Measurements from ENCODE around the gene CASTOR2. TPM values are rescaled to one million over a fixed set of nuclear protein-coding genes. Genes with fewer than 3 reads are reported as not detected.
"Not testable (repeated sequence)": the region's sequence is repeated elsewhere in the genome, so short reads cannot be mapped to it uniquely, and the experiment has no call there.

The CASTOR2 gene
- total and polyA plus RNA-seq, 5 donors = 24.9 to 73.4 (median 52.2) TPM

- intact Hi-C loops (cut with DNase I) = no loop called here
- DNase-seq (no peak), ATAC-seq (no peak)
- no peaks in the 10 kb centered on the region for H3K27me3 ChIP-seq (ENCODE audit: control insufficient read depth, insufficient read depth)
- no peak overlapping the region for H3K4me3 ChIP-seq (ENCODE audit: low read length)
- WGBS = 91% methylated on average over 9 of the region's 9 CpGs
- peaks cover 4% of the 10 kb centered on the region for H3K4me1 ChIP-seq (ENCODE audit: control insufficient read depth, insufficient read depth, low read length)
- peak overlapping the region; percentile 83 for H3K27ac ChIP-seq (ENCODE audit: low read length)
- no peaks in the 10 kb centered on the region for H3K9me3 ChIP-seq (ENCODE audit: control insufficient read depth, low read length)
These were observed 90.7 kb downstream of the CASTOR2 start for GRCh38 chr7:75055155-75055554.

GRCh38 chr7:75055830-75056772, 91.6 kb downstream of the CASTOR2 start:
- Histone ChIP-seq H3K27me3 (ENCODE audit: control insufficient read depth, insufficient read depth) (no peaks in the 10 kb centered on the region), H3K27ac (ENCODE audit: low read length) (peak overlapping the region; percentile 83), H3K4me3 (ENCODE audit: low read length) (no peak overlapping the region), H3K9me3 (ENCODE audit: control insufficient read depth, low read length) (no peaks in the 10 kb centered on the region), H3K4me1 (ENCODE audit: control insufficient read depth, insufficient read depth, low read length) (peaks cover 4% of the 10 kb centered on the region)
- ATAC-seq (peak; percentile 74 to 81), DNase-seq (peak; percentile 30 to 71 (median 45))
- intact Hi-C loops (cut with DNase I) = no loop called here
- 57% methylated on average over 14 of the region's 14 CpGs for WGBS

- ATAC-seq (no peak), DNase-seq (peak in 1 of 3 donors; percentile 26)
- intact Hi-C loops (cut with DNase I) = no loop called here
- H3K27ac ChIP-seq (ENCODE audit: low read length) = no peak overlapping the region
- H3K4me1 ChIP-seq (ENCODE audit: control insufficient read depth, insufficient read depth, low read length) = peaks cover 4% of the 10 kb centered on the region
- 96% methylated on average over 15 of the region's 15 CpGs for WGBS
- no peaks in the 10 kb centered on the region for H3K9me3 ChIP-seq (ENCODE audit: control insufficient read depth, low read length)
- H3K4me3 ChIP-seq (ENCODE audit: low read length) = no peak overlapping the region
- H3K27me3 ChIP-seq (ENCODE audit: control insufficient read depth, insufficient read depth) = no peaks in the 10 kb centered on the region
These were observed 93.9 kb downstream of the CASTOR2 start for GRCh38 chr7:75058406-75058805.

GRCh38 chr7:75064291-75064690, 99.8 kb downstream of the CASTOR2 start:
- H3K9me3 ChIP-seq (ENCODE audit: control insufficient read depth, low read length) = no peaks in the 10 kb centered on the region
- intact Hi-C loops (cut with DNase I) = no loop called here
- no peak overlapping the region for H3K4me3 ChIP-seq (ENCODE audit: low read length)
- no peaks in the 10 kb centered on the region for H3K4me1 ChIP-seq (ENCODE audit: control insufficient read depth, insufficient read depth, low read length)
- 88% methylated on average over 8 of the region's 8 CpGs for WGBS
- no peak overlapping the region for H3K27ac ChIP-seq (ENCODE audit: low read length)
- DNase-seq (peak in 1 of 3 donors; percentile 28), ATAC-seq (no peak)
- no peaks in the 10 kb centered on the region for H3K27me3 ChIP-seq (ENCODE audit: control insufficient read depth, insufficient read depth)

- no peak overlapping the region for H3K4me3 ChIP-seq (ENCODE audit: low read length)
- ATAC-seq = no peak
- H3K27ac ChIP-seq (ENCODE audit: low read length) = no peak overlapping the region
- 96% methylated on average over 8 of the region's 8 CpGs for WGBS
- H3K27me3 ChIP-seq (ENCODE audit: control insufficient read depth, insufficient read depth) = no peaks in the 10 kb centered on the region
- DNase-seq = no peak
- H3K4me1 ChIP-seq (ENCODE audit: control insufficient read depth, insufficient read depth, low read length) = no peaks in the 10 kb centered on the region
- no peaks in the 10 kb centered on the region for H3K9me3 ChIP-seq (ENCODE audit: control insufficient read depth, low read length)
- intact Hi-C loops (cut with DNase I) = no loop called here
These were observed 100.3 kb downstream of the CASTOR2 start for GRCh38 chr7:75064801-75065200.

GRCh38 chr7:75066521-75066920, 102.0 kb downstream of the CASTOR2 start:
- no peaks in the 10 kb centered on the region for H3K9me3 ChIP-seq (ENCODE audit: control insufficient read depth, low read length)
- 96% methylated on average over 9 of the region's 9 CpGs for WGBS
- no peak overlapping the region for H3K27ac ChIP-seq (ENCODE audit: low read length)
- H3K4me1 ChIP-seq (ENCODE audit: control insufficient read depth, insufficient read depth, low read length) = no peaks in the 10 kb centered on the region
- H3K27me3 ChIP-seq (ENCODE audit: control insufficient read depth, insufficient read depth) = no peaks in the 10 kb centered on the region
- no peak overlapping the region for H3K4me3 ChIP-seq (ENCODE audit: low read length)
- intact Hi-C loops (cut with DNase I) = no loop called here
- DNase-seq = no peak
- ATAC-seq = peak in 1 of 2 donors; percentile 28

- Histone ChIP-seq H3K9me3 (ENCODE audit: control insufficient read depth, low read length) (no peaks in the 10 kb centered on the region), H3K27me3 (ENCODE audit: control insufficient read depth, insufficient read depth) (no peaks in the 10 kb centered on the region), H3K4me3 (ENCODE audit: low read length) (peak overlapping the region; percentile 69), H3K4me1 (ENCODE audit: control insufficient read depth, insufficient read depth, low read length) (no peaks in the 10 kb centered on the region), H3K27ac (ENCODE audit: low read length) (peak overlapping the region; percentile 46)
- ATAC-seq (peak in 1 of 2 donors; percentile 12), DNase-seq (no peak)
- intact Hi-C loops (cut with DNase I) = no loop called here
- 4% methylated on average over 9 of the region's 9 CpGs for WGBS
These were observed 108.4 kb downstream of the CASTOR2 start for GRCh38 chr7:75072981-75073283.

- H3K4me1 ChIP-seq (ENCODE audit: control insufficient read depth, insufficient read depth, low read length); H3K27me3 ChIP-seq (ENCODE audit: control insufficient read depth, insufficient read depth); intact Hi-C loops (cut with DNase I); H3K27ac ChIP-seq (ENCODE audit: low read length); ATAC-seq; H3K9me3 ChIP-seq (ENCODE audit: control insufficient read depth, low read length): not testable (repeated sequence)
- peak in 1 of 3 donors; percentile 16 for DNase-seq
- WGBS = 73% methylated on average over 6 of the region's 8 CpGs
- peak overlapping the region; percentile 69 for H3K4me3 ChIP-seq (ENCODE audit: low read length)
These were observed 109.7 kb downstream of the CASTOR2 start for GRCh38 chr7:75074262-75074641.

Other genes with a start within 250 kb of the CASTOR2 start
- gene NCF1, start 190.7 kb upstream of the CASTOR2 start, total RNA-seq = 1 to 10 TPM in 3 of 4 donors, under 1 TPM in 1; 0.79 to 3.0 (median 2.2) TPM
- 1.1 TPM for gene NCF1, start 190.7 kb upstream of the CASTOR2 start, polyA plus RNA-seq
- gene GTF2IRD2, start 113.1 kb upstream of the CASTOR2 start, total RNA-seq = 10 to 100 TPM; 11.1 to 19.5 (median 12.7) TPM
- 16.9 TPM for gene GTF2IRD2, start 113.1 kb upstream of the CASTOR2 start, polyA plus RNA-seq
- gene RCC1L, start 109.1 kb downstream of the CASTOR2 start, total RNA-seq = 10 to 100 TPM; 27.2 to 37.5 (median 33.9) TPM
- 39.0 TPM for gene RCC1L, start 109.1 kb downstream of the CASTOR2 start, polyA plus RNA-seq
- gene GTF2IRD2B, start 127.9 kb downstream of the CASTOR2 start, total RNA-seq = 10 to 100 TPM; 28.8 to 44.9 (median 34.1) TPM
- gene GTF2IRD2B, start 127.9 kb downstream of the CASTOR2 start, polyA plus RNA-seq = 18.6 TPM